Muscle of arm (tissue), 12 donors: ENCODE data around the gene HK1. TPM values are rescaled to one million over a fixed set of nuclear protein-coding genes. Genes with fewer than 3 reads are reported as not detected.
"Not testable (repeated sequence)": the region's sequence is repeated elsewhere in the genome, so short reads cannot be mapped to it uniquely, and the experiment has no call there.

Source experiments
- DNase-seq: peaks from one replicate; pipeline ENCODE4 v3.0.0-alpha.2; 2013
- polyA plus RNA-seq, 12 donors: library from polyadenylated mRNA; unstranded; fragments of 120-200 nt; gene quantifications; one replicate each; pipeline ENCODE4 v1.2.1, GENCODE V29; 2013; ENCODE audit not compliant: insufficient read length in 12 of 12

HK1 gene
- polyA plus RNA-seq, 12 donors, result 20.9 to 50.4 (median 31.1) TPM; not detected in 1

- DNase-seq, result no peak
Measured at GRCh38 chr10:69306421-69306820, 28.1 kb downstream of the HK1 start.

GRCh38 chr10:69307434-69307833, 29.1 kb downstream of the HK1 start:
- DNase-seq, result no peak

- not testable (repeated sequence) for DNase-seq
Measured at GRCh38 chr10:69308304-69308703, 30.0 kb downstream of the HK1 start.

GRCh38 chr10:69311309-69311708, 33.0 kb downstream of the HK1 start:
- no peak for DNase-seq

- DNase-seq, result no peak
Measured at GRCh38 chr10:69312528-69312927, 34.2 kb downstream of the HK1 start.

GRCh38 chr10:69315100-69315542, 36.8 kb downstream of the HK1 start:
- DNase-seq, result no peak

GRCh38 chr10:69315610-69316312, 37.5 kb downstream of the HK1 start:
- DNase-seq, result no peak

GRCh38 chr10:69316313-69317059, 38.2 kb downstream of the HK1 start:
- no peak for DNase-seq

GRCh38 chr10:69317175-69317604, 38.9 kb downstream of the HK1 start:
- DNase-seq, result no peak

GRCh38 chr10:69317626-69318105, 39.4 kb downstream of the HK1 start:
- no peak for DNase-seq

- DNase-seq, result peak; percentile 90
Measured at GRCh38 chr10:69318106-69318866, 40.0 kb downstream of the HK1 start.

- DNase-seq, result peak; percentile 65
Measured at GRCh38 chr10:69318867-69319727, 40.8 kb downstream of the HK1 start.

- DNase-seq, result no peak
Measured at GRCh38 chr10:69319841-69320316, 41.6 kb downstream of the HK1 start.

- DNase-seq, result no peak
Measured at GRCh38 chr10:69320521-69320920, 42.2 kb downstream of the HK1 start.

GRCh38 chr10:69321039-69321715, 42.9 kb downstream of the HK1 start:
- no peak for DNase-seq

- no peak for DNase-seq
Measured at GRCh38 chr10:69321865-69322264, 43.6 kb downstream of the HK1 start.

GRCh38 chr10:69322346-69322745, 44.0 kb downstream of the HK1 start:
- DNase-seq, result not testable (repeated sequence)

GRCh38 chr10:69323622-69324021, 45.3 kb downstream of the HK1 start:
- DNase-seq, result no peak

GRCh38 chr10:69324583-69324982, 46.3 kb downstream of the HK1 start:
- DNase-seq, result no peak
